ENCODE data around the gene MYO1C. TPM values are rescaled to one million over a fixed set of nuclear protein-coding genes. Genes with fewer than 3 reads are reported as not detected.

Gene MYO1C
- total and polyA plus RNA-seq, 2 of the 8 experiments (the other 6 are each of a cell fraction or from before 2014, with no cell fraction given) = 40.1 to 78.6 TPM

DNA sequence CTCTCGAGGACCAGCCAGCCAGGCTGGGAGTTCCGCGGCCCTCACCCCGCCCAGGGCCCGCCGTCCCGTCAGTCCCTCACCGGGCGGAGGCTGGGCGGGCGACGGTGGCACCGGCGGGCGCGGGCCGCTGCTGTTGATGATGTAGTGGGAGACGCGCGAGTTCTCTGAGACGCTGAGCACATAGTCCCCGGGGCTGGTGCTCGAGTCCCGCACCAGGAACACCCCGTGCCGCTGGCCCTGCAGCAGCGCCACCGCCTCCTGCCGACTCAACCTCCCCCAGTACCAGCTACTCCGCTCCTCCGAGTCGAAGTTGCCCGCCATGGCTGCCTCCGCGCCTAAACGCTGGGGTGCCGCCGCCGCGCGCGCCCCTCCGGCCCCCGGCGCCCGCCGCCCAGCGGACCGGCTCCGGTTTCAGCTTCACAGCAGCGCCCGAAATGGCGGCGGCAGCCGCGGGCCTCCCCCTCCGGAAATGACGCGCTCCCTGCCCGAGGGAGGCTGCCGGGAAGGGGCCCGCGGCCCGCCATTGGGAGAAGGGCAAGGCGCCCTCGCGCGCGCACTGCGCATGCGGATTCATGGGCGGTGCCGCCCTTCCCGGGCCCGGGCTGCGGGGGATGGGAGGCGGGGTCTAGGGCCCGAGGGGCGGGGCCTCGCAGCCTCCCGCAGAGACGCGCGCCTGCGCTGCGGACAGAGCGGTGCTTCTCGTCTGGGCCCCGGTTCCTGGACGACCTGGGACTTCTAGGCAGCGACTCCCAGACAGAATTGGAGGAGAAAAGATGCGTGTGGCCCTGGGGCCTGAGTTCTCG, 36.5 kb downstream of the MYO1C start, which contains the start of gene CRK (continued):
- TF ChIP-seq, protein P1, sequence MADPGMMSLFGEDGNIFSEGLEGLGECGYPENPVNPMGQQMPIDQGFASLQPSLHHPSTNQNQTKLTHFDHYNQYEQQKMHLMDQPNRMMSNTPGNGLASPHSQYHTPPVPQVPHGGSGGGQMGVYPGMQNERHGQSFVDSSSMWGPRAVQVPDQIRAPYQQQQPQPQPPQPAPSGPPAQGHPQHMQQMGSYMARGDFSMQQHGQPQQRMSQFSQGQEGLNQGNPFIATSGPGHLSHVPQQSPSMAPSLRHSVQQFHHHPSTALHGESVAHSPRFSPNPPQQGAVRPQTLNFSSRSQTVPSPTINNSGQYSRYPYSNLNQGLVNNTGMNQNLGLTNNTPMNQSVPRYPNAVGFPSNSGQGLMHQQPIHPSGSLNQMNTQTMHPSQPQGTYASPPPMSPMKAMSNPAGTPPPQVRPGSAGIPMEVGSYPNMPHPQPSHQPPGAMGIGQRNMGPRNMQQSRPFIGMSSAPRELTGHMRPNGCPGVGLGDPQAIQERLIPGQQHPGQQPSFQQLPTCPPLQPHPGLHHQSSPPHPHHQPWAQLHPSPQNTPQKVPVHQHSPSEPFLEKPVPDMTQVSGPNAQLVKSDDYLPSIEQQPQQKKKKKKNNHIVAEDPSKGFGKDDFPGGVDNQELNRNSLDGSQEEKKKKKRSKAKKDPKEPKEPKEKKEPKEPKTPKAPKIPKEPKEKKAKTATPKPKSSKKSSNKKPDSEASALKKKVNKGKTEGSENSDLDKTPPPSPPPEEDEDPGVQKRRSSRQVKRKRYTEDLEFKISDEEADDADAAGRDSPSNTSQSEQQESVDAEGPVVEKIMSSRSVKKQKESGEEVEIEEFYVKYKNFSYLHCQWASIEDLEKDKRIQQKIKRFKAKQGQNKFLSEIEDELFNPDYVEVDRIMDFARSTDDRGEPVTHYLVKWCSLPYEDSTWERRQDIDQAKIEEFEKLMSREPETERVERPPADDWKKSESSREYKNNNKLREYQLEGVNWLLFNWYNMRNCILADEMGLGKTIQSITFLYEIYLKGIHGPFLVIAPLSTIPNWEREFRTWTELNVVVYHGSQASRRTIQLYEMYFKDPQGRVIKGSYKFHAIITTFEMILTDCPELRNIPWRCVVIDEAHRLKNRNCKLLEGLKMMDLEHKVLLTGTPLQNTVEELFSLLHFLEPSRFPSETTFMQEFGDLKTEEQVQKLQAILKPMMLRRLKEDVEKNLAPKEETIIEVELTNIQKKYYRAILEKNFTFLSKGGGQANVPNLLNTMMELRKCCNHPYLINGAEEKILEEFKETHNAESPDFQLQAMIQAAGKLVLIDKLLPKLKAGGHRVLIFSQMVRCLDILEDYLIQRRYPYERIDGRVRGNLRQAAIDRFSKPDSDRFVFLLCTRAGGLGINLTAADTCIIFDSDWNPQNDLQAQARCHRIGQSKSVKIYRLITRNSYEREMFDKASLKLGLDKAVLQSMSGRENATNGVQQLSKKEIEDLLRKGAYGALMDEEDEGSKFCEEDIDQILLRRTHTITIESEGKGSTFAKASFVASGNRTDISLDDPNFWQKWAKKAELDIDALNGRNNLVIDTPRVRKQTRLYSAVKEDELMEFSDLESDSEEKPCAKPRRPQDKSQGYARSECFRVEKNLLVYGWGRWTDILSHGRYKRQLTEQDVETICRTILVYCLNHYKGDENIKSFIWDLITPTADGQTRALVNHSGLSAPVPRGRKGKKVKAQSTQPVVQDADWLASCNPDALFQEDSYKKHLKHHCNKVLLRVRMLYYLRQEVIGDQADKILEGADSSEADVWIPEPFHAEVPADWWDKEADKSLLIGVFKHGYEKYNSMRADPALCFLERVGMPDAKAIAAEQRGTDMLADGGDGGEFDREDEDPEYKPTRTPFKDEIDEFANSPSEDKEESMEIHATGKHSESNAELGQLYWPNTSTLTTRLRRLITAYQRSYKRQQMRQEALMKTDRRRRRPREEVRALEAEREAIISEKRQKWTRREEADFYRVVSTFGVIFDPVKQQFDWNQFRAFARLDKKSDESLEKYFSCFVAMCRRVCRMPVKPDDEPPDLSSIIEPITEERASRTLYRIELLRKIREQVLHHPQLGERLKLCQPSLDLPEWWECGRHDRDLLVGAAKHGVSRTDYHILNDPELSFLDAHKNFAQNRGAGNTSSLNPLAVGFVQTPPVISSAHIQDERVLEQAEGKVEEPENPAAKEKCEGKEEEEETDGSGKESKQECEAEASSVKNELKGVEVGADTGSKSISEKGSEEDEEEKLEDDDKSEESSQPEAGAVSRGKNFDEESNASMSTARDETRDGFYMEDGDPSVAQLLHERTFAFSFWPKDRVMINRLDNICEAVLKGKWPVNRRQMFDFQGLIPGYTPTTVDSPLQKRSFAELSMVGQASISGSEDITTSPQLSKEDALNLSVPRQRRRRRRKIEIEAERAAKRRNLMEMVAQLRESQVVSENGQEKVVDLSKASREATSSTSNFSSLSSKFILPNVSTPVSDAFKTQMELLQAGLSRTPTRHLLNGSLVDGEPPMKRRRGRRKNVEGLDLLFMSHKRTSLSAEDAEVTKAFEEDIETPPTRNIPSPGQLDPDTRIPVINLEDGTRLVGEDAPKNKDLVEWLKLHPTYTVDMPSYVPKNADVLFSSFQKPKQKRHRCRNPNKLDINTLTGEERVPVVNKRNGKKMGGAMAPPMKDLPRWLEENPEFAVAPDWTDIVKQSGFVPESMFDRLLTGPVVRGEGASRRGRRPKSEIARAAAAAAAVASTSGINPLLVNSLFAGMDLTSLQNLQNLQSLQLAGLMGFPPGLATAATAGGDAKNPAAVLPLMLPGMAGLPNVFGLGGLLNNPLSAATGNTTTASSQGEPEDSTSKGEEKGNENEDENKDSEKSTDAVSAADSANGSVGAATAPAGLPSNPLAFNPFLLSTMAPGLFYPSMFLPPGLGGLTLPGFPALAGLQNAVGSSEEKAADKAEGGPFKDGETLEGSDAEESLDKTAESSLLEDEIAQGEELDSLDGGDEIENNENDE (IDR thresholded peaks at IDR 0.05; ENCODE audit: insufficient replicate concordance, low read length) = no peak
- TF ChIP-seq EGR1 (IDR thresholded peaks at IDR 0.05; ENCODE audit: borderline replicate concordance, low read depth, low read length) (no peak), SIRT6 (IDR thresholded peaks at IDR 0.05; ENCODE audit: low read length) (no peak), SP4 (IDR thresholded peaks at IDR 0.05; ENCODE audit: low read length) (no peak), BRCA1 (IDR thresholded peaks at IDR 0.05; ENCODE audit: low read depth, low read length) (peak; percentile 34; the same call in 1 of the 2 replicates), SAP30 (IDR thresholded peaks at IDR 0.05; ENCODE audit: insufficient read depth, insufficient replicate concordance, low read length) (no peak), POLR2A (IDR thresholded peaks at IDR 0.05; ENCODE audit: control extremely low read depth in 1 of 2, low read depth in 2 of 2, low read length in 2 of 2) (peak; percentile 74 to 79)
- TF ChIP-seq, protein P2, sequence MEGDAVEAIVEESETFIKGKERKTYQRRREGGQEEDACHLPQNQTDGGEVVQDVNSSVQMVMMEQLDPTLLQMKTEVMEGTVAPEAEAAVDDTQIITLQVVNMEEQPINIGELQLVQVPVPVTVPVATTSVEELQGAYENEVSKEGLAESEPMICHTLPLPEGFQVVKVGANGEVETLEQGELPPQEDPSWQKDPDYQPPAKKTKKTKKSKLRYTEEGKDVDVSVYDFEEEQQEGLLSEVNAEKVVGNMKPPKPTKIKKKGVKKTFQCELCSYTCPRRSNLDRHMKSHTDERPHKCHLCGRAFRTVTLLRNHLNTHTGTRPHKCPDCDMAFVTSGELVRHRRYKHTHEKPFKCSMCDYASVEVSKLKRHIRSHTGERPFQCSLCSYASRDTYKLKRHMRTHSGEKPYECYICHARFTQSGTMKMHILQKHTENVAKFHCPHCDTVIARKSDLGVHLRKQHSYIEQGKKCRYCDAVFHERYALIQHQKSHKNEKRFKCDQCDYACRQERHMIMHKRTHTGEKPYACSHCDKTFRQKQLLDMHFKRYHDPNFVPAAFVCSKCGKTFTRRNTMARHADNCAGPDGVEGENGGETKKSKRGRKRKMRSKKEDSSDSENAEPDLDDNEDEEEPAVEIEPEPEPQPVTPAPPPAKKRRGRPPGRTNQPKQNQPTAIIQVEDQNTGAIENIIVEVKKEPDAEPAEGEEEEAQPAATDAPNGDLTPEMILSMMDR (IDR thresholded peaks at IDR 0.05; ENCODE audit: control extremely low read depth in 1 of 3, insufficient read depth in 1 of 3, low read depth in 1 of 3, low read length in 3 of 3) = no peak
